ENCODE measurements around the gene ITPKB.
"Not testable (repeated sequence)": the region's sequence is repeated elsewhere in the genome, so short reads cannot be mapped to it uniquely, and the experiment has no call there.

The ITPKB gene

DNA sequence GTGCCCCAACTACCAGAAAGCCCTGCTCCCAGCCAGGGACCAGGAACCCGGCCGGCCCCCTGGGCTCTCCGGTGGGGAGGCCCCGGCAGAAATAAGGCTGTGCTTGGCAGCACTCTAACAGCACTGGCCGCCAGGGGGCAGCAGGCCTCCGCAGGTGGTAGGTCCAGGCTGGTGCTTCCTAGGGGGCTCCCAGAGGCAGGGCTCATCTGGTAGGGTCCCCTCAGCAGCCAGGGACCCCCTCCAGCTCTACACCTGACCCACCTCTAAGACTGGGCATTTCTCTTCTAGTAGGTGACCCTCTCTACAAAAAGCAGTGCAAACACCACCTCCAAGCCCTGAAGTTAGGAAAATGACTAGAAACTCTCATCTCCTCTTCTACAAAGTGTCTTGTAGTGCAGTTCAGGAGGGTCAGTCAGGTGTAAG lies 104.9 kb downstream of the ITPKB start:
- peak; percentile 27 to 66 for DNase-seq

DNA sequence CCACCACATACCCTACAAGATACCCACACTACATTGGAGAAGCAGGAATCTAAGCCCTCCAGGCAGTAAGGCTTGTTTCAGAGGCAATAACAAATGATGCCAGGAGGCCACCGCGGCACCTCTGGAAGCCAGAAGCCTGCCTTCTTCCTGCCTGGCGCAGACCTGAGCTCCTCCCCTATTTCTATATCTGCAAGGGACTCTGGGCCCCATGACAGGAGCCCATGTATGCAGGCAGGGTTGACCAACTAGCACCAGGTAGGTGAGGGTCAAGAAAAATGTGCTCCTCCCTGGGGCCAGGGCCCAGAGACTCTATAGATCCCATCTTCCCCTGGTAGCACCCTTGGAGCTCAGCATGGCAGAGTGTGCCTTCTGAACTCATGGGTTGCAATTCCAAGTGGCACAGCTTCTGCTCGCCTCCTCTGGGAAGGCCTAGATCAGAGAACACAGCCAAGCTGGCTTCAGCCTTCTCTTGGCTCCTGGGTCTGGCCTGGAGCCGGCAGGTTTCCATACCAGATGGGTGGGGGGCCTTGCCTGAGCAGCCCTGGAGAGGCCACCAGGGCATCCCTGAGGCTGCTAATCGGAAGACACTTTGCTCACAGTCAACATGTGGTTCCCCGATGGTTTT lies 105.4 kb downstream of the ITPKB start:
- no peak for DNase-seq

DNA sequence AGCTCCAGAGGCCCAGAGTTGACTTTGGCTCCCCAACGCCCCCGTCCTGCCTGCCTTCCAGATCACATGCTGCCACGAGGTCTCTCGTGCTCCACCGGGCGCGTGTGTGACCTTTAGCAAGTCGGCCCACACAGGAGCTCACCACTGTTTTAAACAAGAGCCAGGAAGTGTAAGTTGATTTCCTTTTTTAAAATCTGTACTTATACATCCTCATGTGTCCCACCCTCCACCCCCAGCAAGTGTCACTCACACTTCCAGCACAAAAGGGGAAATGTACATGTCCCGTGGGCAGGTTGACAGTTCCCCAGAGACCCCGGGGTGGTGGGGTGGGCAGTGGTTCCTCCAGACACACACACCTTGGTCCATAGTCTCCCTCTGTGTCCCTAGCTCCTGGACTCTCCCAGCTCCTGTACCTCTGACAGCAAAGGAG lies 106.1 kb downstream of the ITPKB start:
- DNase-seq = no peak

DNA sequence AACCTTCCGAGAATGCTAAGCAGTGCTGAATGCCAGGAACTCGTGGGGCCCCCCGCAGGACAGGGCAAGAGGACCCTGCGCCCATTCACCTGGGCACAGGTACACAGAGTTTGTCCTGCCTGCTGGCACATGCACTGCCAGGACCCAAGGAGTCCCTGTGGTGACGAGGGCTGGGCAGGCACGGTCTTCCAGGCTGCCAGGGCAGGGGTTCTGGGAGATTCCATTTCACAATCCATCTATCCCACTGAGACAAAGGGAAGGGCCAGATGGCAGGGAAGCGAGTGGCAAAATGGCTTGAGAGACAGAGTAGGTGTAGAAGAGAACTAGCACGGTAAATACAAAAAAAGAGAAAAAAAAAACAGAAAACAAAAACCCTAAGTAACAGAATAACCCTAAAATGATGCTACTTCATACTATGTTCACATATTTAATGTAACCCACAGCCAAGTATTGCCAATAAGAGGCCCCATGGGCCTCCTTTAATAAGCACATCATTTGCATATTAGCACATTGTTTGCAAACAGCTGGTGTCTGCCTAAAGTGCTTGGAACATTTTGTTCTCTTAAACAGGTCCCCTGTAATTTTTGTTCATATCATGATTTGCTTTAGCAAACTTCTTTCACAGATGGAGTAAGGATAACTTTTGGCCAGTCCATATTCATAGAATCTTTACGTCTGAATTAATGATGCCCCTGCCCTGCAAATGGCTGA lies 106.8 kb downstream of the ITPKB start:
- DNase-seq = no peak

DNA sequence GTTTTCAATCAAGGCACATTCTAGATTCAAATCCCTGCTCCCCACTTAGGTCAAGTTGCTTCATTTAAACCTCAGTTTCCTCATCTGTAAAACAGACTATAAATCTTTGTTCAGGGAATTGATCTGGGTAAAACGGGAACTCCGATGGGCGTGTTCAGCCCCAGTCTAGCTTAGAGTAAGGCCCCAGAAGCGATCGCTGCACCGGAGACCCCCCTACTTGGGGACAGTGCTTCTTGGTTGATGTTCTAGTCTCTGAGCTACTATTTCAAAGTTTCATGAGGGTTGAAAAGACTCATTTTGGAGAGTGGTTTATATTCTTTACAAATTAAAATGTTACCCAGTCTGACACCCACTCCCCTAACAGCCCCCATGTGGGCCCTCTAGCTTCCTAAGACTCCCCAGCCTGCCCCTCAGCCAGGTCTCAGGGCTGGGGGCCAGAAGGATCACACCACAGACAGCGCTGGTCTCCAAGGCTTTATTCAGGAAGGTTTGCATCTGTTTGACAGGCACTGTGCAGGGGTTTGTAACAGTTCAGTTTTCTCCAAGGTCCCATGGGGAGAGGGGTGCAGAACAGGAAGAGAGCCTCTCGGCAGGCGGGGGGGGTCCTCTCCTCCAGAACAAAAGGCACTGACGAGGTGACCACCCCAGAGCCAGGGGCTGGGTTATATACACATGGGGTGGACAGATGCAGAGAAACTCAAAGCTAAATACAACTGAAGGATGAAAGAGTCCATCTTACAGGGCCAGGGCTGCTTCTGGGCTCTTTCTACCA lies 107.7 kb downstream of the ITPKB start:
- DNase-seq = no peak

DNA sequence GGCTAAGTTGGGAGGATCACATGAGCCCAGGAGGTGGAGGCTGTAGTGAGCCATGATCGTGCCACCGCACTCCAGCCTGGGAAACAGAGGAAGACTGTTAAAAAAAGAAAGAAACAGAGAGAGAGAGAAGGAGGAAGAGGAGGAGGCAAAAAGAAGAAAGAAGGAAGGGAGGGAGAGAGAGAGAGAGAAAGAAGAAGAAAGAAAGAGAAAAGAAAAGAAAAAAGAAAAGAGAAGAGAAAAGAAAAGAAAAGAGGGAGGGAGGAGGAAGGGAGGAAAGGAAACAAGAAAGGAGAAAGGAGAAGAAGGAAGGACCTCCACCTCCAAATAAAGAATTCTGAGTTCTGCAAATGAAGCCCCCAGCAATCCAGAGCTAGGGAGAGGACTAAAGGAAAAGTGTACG lies 108.5 kb downstream of the ITPKB start:
- DNase-seq = no peak

DNA sequence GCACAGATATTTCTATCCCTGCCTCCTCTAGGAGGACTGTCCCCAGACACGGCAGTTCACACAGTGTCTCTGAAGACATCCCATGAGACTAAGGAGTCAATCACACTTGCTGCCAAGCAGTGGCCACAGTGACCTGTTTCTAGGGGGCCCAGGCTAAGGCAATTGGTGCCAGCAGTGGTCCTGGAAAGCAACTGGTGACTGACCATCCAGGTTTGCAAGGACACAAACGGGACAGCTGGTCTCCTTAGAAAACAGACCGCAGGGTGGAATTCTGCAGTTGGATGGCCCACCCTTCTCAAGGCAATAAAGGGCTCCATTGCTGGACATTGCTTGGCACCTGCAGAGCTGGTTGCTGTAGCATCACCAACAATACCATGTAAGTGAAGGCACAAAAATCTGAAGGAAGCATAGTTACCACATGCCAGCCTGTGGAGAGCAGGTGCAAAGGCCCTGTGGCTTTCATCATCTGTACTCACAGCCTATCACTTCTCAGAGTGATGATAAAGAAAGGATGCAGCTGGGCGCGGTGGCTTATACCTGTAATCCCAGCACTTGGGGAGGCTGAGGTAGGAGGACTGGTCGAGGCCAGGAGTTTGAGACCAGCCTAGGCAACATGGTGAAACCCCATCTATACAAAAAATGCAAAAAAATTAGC lies 109.1 kb downstream of the ITPKB start:
- DNase-seq = no peak

DNA sequence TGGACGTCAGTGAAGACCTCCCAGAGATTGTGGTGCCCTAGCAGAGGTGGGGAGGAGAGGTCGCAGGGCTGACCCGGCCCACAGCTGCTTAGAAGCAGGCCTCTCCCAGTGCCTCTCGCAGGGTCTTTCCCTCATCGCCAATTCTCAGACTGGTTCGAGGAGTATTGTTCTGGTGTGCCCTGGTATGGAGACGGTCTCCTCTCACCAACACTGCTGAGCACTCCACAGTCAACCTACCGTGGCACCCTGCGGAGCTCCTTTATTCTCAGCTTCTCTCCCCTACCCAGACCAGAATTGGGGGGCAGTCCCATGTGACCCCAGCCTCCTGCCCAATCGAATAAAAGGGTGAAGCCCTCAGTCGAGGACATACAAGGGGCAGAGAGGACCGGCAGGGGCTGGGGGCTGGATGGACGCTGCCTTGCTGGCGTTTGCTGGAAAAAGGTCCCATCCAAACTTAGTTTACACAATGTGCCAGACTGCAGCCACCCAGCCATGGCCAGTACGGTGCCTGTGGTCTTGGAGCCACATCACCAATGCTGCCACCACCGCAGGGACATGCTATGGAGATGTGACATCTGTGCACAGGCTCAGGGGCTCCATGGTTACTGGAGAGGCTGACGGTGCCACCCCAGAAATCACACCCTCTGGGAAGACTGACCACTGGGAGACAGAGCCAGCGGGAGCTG lies 109.7 kb downstream of the ITPKB start:
- no peak for DNase-seq

DNA sequence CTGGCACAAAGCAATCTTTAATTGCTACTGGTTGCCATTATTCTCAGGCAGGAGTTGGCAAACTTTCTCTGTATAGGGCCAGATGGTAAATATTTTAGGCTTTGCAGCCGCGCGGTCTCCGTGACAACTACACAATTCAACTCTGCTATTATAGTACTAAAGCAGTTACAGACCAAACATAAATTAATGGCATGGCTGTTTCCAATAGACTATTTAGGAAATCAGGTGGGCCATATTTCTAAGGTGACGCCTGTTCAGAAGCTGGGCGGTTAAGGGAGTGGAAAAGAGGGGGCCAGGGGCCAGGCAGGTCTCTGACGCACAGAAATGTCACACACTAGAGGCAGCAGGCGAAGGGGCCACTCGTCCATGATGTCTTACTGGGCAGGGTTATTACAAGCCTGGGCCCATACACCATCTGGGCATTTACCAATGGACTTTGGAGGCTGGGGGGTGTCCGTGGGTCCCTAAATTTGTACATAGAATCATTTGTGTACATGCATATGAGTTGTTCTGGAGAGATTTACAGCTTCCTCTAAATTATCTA lies 110.4 kb downstream of the ITPKB start:
- no peak for DNase-seq

DNA sequence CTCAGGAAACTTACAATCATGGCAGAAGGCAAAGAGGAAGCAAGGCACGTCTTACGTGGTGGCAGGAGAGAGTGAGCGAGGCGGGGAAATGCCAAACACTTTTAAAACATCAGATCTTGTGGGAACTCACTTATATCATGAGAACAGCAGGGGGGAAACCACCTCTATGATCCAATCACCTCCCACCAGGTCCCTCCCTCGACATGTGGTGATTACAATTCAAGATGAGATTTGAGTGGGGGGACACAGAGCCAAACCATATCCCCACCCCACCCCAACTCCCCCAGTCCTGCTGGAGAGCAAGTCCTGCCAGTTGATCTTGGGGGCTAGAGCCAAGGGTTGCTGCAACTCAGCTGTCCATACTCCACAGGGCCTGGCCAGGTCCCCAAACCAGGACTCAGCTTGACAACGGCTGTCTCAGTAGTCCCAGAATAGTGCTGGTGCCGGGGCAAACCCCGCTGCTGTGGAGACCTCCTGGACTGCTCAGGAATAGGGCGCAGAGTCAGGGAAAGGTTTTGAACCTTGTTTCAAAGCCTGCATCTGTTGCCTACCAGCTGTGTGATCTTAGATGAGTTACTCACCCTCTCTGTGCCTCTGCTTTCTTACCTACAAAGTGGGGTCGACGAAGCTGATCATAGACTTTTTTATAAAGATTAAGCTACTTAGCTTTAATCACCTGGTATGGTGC lies 111.0 kb downstream of the ITPKB start:
- DNase-seq = no peak

DNA sequence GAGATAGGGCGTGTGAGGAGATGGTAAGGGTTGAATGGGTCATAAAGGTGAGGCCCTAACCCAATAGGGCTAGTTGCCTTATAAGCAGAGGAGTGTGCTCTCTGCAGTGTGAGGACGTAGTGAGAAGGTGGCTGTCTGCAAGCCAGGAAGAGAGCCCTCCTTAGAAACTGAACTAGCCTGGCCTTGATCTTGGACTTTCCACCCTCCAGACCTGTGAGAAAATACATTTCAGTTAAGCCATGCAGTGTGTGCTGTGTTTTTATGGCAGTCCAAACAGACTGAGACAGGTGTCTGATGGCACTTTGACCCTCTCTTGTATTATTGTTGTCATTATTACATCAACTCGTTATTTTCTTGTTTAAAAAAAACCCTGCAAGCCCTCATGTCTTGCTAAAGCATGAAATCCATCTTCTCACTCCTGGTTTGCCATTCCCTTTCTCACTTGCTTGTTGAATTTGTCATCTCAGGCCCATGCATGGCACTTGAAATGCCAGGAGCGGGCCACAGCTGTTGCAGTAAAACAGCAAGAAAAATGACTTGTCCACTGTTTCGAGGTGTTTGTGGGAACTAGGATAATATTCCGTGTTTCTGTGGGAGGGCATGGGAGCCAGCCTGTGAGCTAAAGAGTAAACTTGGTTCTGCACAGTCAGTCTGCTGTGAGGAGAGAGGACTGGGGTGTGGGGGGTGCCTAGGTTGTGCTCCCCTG lies 111.9 kb downstream of the ITPKB start:
- no peak for DNase-seq

DNA sequence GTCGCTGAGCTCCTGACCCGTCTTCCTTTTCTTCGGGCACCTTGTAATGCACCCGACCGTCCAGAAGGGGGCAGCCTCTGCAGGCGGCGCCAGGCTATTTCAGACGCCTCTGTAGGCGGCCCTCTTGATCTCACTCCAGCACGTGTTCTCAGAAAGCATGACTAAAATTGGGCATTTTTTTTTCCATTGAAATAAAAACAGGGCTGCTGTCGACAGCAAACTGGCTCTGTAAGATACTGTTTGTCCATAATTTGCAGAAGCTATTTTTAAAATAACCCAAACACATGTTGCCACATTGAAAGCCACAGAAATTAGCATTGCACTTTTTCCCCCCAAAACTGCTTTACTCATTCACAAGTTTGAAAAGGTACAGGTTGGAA lies 112.5 kb downstream of the ITPKB start:
- peak in 1 of 2 experiments; percentile 47 for DNase-seq

DNA sequence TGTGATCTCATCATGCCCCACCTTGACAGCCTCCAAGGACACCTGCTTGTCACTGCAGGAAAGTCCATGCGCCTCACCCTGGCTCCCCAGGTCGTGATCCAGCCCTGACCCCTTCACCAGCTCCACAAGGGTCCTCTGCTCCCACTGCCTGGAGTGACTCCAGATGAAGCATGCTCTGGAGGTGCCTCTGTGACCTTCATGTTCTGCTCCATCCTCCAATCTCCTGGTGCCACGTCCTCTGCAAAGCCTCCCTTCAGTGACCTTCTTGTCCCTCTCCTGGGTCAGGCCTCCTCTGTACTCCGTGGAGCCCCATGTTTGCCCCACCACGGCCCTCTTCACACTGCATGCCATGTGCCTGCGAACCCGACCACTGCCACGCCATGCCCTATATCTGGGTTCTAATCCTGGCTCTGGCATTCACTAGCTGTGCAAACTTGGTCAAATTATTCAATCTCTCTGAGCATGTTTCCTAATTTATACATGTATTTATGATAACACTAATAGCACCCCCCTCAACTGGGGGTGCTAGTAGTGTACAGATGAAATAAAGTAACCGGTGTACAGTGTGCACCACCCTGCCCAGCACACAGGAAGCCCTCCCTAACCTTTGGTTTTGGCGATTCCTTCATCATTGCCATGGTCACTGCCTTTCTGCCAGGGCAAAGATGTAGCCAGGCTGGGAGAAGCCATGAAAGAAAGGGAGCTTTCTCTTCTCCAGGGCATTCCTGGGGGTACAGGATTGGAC lies 113.1 kb downstream of the ITPKB start:
- no peak for DNase-seq

DNA sequence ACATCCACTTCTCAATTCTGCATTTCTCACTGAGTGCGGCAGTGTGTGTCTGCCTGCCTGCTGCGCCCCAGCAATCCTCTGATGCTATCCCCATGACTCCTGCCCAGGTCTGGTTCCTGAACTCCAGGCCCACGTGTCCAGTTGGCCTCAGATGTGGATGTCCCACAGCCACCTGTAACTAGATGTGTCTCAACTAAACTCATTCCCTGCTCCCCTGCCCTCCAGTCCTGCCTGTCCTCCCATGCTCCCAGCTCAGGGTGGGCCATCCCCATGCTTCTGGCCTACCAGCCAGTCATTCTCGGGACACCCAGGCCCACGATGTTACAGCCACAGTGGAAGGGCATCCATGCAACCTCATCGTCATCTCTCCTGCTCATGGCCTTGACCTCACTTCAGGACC lies 113.8 kb downstream of the ITPKB start:
- no peak for DNase-seq

DNA sequence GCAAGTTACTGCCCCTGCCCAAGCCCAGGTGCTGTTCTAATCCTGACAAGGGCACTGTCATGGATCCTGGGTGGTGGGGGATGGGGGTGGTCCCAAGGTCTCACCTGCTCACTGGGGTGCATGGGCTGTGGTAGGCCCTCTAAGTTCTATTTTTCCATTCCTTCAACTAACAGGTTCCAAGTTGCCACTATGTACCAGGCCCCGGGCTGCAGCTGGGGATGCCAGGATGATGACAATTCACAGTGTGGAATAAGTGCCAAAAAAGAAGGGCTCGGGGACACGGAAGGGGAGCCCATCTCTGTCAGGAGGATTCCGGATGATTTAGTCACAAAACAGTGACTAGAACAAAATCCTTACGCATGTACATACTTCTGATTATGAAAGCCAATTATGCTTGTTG lies 114.6 kb downstream of the ITPKB start:
- DNase-seq = no peak

DNA sequence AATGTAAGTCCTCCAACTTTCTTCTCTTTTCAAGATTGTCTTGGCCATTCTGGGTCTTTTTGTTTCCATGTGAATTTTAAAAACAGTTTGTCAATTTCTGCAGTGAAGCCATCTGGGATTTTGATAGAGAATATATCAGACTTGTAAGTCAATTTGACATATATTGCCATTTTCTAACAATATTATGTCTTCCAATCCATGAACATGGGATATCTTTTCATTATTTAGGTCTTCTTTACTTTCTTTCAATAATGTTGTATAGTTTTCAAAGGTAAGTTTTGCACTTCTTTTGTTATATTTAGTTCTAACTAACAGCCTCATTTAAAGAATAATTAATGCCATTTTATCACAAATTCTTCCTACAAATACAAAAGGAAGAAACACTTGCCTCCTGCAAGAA lies 117.1 kb downstream of the ITPKB start:
- no peak for DNase-seq

DNA sequence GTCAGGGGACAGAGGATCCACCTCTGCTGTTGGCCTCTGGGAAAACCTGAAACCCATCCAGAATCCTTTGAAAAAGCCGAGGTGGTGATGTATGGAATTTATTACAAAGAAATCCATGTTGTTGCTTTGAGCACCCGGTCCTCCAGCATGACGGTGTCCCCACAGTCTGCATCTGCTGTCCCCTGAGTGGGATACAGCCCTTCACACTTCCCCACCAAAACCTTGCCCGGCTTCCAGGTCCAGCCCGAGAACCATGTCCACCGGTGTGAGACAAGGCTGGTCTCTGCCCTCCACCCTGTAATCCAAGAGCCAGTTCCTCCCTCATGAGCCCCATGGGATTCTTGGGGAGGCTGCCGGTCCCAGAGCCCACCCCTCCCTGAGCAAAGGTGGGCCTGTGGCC lies 120.1 kb downstream of the ITPKB start:
- no peak for DNase-seq

DNA sequence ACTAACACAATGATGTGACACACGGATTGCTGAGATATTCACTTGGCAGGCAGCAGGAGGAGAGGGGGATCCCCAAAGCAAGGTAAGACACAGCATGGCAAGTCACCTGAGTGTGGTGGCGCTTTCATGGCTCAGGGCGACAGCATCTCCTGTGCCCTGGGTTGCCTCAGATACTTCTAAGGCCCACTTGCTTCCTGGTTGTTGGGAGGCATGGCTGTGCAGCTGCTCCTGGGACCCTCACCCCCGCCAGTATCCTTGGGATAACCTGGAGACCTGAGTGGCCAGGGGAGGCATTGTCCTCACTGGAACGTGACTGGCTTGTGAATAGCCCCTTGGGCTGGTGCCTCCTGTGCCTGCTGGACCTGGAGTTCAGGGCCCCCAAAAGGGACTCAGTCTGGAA lies 120.7 kb downstream of the ITPKB start:
- DNase-seq = no peak

DNA sequence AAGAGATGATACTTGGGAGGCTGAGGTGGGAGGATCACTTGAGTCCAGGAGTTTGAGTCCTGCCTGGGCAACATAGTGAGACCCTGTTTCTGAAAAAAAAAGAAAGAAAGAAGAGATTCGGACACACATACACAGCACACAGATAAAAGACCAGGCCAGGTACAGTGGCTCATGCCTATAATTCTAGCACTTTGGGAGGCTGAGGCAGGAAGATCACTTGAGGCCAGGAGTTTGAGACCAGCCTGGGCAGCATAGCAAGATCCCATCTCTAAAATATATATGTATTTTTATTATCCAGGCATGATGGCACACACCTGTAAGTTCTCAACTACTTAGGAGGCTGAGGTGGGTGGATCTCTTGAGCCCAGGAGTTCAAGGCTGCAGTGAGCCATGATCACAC lies 121.4 kb downstream of the ITPKB start:
- DNase-seq = not testable (repeated sequence)

DNA sequence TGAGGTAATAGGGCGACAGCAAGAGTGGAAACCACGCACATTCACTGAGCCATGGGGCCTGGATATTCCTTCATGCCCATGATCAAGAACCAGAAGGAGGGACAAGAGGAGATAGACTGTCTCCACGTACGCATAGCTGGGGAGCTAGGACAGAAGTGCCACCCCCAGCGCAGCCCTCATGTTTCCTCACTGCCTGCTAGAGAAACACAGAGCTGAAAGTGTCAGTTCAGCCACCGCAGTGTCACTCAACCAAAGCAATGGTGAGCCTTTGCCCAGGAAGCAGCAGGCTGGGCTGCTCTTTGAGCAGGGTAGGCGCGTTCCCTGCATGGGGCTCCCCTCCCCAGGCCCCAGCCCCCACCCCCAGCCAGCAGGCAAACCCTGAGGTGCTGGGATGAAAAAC lies 122.0 kb downstream of the ITPKB start:
- DNase-seq = no peak

DNA sequence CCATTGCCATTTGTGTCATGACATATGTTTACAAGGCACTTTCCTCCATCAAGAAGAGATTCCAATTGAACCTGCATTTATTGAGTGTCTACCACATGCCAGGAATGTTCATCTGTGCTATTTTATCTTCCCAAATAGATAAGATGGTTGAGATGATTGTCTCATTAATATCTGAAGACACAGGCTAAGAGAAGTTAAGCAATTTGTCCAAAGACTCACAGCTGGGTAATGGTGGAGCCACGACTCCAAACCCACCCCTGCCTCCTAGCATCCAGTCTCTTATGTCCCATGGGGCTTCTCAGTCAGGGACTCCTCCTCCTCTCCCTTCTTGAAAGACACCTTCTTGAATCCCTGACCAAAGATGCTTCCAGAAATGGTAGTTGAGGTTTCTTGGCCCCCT lies 122.4 kb downstream of the ITPKB start:
- DNase-seq = no peak

Measured in SHP77 (cell line).